ENCODE data around the gene EPS8L2.

The EPS8L2 gene

GRCh38 chr11:704781-705645, 1.0 kb upstream of the EPS8L2 start:
- no peak for DNase-seq

DNA sequence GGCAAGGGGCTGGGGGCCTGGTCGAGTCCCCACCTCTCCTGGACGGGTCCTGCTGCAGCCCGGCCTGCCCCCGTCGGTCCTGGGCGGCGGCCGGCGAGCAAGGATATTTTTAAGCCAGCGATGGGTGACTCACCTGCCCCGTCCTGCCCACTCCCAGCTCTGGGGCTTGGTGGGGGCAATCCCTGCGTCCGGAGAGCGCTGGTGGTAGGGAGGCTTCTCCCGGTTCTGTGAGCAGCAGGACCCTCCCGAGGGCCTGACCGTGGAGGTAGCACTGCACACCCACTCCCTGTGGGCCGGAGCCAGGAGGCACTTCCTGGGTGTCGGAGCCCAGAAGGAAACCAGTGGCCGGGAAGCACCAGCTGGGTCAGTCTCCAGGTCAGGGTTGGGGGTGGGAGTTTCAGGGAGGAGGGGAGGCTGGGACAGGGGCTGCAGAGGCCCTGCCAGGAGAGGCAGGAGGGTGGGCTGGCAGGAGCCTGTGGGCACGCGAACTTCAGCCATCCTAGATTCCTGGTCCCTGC, 467 bp downstream of the EPS8L2 start:
- no peak for DNase-seq

DNA sequence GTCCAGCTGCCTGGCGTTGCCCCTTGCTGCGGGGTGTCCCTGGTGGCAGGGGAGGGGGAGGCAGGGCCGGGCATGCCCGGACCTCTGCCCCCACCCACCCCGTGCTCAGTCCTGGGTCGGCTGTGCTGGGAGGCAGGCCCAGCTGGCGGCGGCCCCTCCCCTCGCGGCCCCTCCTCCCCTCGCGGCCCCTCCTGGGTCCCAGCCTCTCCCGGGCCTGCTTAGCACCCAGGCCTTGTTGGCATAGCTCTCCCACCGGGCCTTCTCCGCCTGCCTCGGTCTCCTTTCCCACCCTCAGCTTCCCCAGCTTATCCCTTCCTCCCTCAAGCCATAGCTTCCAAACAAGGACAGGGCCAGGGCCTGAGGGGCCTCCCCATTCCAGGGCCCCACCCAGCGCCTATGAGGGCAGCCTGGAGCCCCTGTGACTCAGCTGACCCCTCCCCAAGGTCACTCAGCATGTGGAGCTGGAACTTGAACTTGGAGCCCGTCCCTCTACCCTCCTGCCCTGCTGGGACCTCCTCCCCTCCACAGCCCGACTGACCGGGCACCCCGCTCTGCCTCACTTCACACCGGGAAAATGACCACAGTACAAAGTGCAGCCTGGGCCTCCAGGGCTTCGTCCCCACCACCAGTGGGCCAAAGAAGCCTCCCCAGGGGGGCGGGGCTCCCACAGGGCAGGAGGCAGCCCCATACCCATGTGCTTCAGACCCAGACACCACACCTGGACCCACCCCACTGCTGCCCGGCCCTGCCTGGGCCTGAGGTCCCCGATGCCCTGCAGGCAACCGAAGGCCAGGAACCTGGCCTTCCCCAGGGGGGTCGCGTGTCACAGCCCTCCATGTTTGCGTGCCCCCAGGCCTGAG, 1.2 kb downstream of the EPS8L2 start:
- DNase-seq: peak in 1 of 2 experiments; percentile 58

DNA sequence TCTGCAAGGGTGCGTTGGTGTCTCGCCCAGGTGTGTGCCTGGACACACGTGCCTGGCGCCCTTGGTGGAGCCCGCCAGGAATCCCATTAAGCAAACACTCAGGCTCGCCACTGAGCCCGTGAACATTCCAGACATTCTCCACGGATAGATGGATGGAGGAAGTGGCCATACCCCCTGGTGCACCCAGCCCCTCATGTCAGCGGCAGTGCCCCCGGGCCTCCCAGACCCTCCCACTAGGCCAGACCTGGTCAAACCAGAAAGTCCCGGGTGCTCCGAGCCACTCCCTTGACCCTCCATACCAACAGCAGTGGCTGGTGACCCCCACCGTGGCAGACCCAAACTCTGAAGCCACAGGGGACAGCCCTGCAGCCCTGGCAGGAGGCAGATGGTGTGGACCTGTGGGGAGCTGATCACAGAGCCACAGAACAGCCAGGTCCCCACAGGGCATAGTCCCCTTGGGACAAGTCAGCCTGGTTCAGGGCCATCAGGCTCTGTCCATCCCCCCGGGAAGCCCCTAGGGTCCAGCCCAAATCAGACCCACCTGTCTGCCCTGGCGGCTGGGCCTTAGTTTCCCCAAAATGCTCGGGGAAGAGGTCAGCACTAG, 1.9 kb downstream of the EPS8L2 start:
- DNase-seq: no peak

DNA sequence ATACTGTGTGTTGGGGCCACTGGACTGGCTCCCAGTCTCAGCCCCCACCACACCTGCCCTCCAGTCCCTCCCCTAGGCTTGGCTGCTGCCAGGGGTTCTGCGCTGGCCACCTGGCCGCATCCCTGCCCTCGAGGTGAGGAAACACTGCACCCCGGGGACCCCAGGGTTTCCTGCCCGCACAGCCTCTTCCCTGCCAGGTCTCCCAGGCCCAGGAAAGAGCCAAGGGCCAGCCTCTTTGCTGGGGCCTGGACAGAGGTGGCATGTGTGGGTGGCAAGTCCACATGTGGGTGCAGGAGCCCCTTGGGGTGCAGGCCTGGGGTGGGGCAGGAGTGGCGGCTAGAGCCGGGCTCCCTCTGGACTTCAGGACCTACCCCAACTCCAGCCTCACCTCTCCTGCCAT, 2.5 kb downstream of the EPS8L2 start:
- no peak for DNase-seq

GRCh38 chr11:709109-709997, 3.3 kb downstream of the EPS8L2 start:
- no peak for DNase-seq

DNA sequence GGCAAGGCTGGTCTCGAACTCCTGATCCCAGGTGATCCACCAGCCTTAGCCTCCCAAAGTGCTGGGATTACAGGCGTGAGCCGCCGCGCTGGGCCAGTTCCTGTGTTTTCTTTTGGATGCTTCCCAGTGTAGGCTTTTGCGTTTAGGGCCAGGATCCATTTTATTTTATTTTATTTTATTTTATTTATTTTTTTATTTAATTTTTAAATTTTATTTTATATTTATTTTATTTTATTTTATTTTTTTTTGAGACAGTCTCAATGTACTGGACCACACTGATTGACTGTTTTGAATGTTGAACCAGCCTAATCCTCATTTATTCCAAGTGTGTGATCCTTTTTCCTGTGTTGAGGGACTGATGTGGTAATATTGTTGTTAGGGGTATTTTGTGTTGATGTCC, 8.4 kb downstream of the EPS8L2 start:
- no peak for DNase-seq

DNA sequence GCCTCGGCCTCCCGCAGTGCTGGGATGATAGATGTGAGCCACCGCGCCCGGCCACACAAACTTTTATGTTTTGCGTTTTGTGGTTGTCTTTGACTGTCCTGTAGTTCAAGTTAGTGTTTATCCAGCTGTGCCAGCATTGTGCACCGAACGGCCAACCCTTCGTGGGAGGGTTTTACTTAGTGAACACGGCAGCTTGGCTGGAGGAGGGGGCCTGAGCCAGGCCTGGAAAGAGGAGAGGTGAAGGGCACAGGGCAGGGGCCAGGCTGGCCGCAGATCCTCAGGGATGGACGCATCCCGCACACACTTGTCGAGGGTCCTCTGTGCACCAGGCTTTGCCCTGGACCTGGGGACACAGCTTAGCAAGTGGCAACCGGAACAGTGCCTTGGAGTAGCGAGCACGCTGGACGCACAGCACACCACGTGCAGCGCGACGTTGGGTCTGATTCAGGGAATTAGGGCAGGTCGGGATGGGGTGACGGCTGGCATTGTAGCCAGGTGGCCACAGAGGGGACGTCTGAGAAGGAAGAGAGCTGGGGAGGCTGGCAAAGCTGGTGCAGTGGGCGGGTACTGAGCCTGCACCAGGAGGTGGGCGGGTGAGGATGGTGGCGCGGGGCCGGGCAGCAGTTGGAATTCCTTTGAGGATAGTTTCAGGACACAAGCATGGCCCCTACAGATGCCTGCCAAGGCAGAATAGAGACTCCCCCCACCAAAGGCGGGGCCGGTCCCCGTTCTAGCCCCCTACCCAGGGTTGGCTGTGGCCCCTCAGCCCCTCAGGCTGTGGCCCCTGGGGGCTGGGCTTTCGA, 13.4 kb downstream of the EPS8L2 start:
- DNase-seq: no peak

DNA sequence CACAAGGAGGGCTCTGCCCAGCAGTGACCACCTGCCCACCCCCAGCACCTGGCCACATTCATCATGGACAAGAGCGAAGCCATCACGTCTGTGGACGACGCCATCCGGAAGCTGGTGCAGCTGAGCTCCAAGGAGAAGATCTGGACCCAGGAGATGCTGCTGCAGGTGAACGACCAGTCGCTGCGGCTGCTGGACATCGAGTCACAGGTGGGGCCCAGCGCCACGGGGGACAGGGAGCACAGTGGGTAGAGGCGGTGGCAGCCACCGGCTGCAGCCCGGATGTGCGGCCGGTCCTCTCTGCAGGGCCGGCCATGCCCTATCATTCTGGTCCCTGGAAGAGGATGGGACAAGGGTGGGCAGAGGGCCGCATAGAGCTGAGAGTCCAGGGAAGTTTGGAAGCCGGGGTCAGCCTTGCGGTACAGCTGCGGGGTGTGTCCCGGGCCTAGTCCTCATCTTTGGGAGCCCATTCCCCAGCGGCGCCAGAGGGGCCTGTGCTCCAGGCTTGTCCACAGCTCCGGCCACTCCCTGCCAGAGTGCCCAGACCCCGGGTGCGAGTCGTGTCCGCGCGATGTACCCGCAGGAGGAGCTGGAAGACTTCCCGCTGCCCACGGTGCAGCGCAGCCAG, 14.1 kb downstream of the EPS8L2 start:
- DNase-seq: no peak

DNA sequence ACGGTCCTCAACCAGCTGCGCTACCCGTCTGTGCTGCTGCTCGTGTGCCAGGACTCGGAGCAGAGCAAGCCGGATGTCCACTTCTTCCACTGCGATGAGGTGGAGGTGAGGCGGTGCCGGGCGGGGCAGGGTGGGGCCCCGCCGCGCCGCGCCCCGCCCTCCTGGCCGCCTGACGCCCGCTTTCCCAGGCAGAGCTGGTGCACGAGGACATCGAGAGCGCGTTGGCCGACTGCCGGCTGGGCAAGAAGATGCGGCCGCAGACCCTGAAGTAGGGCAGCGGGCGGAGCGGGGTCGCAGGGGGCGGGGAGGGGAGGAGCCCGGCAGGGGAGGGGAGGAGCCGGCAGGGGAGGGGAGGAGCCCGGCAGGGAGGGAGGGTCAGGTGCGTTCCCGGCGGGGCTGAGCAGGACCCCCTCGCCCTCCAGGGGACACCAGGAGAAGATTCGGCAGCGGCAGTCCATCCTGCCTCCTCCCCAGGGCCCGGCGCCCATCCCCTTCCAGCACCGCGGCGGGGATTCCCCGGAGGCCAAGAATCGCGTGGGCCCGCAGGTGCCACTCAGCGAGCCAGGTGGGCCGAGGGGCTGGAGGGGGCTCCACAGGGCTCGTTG, 14.7 kb downstream of the EPS8L2 start:
- peak in 1 of 2 experiments; percentile 90 for DNase-seq

DNA sequence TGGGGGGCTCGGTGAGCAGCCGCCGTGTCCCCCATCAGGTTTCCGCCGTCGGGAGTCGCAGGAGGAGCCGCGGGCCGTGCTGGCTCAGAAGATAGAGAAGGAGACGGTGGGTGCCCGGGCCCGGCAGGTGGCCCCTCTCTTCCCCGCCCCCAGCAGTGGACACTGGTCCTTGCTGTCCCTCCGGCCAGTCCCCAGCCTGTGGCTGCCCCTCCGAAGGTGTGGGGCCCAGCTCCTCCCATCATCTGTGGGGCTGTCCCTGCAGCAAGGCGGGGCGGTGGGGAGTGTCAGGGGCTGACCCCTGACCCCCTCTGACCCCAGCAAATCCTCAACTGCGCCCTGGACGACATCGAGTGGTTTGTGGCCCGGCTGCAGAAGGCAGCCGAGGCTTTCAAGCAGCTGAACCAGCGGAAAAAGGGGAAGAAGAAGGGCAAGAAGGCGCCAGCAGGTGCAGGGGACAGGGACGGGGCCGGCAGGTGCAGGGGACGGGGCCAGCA, 15.3 kb downstream of the EPS8L2 start:
- DNase-seq: no peak

DNA sequence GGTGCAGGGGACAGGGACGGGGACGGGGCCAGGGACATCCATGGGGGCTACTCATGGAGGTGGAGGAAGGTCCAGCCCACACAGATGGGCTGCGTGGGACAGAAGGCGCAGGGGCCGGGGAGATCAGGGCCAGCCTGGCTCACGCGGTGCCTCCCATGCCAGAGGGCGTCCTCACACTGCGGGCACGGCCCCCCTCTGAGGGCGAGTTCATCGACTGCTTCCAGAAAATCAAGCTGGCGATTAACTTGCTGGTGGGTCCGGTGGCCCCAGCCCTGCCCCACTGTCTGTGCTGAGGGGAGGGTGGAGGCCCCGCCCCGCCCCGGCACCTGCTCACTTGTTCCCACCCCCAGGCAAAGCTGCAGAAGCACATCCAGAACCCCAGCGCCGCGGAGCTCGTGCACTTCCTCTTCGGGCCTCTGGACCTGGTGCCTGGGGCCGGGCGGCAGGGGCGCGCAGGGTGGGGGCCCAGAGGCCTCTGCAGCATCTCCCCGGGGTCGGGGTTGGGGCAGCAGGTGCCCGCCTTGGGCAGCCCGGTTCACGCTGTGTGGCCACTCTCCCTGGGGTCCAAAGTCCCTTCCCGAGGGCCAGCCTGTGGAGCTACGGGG, 15.8 kb downstream of the EPS8L2 start:
- peak; percentile 53 to 92 for DNase-seq

GRCh38 chr11:722346-722811, 16.3 kb downstream of the EPS8L2 start:
- DNase-seq: peak in 1 of 2 experiments; percentile 65

- DNase-seq: peak; percentile 55 to 73
Measured at GRCh38 chr11:723120-723883, 17.3 kb downstream of the EPS8L2 start.

GRCh38 chr11:724049-724777, 18.2 kb downstream of the EPS8L2 start:
- peak in 1 of 2 experiments; percentile 62 for DNase-seq

DNA sequence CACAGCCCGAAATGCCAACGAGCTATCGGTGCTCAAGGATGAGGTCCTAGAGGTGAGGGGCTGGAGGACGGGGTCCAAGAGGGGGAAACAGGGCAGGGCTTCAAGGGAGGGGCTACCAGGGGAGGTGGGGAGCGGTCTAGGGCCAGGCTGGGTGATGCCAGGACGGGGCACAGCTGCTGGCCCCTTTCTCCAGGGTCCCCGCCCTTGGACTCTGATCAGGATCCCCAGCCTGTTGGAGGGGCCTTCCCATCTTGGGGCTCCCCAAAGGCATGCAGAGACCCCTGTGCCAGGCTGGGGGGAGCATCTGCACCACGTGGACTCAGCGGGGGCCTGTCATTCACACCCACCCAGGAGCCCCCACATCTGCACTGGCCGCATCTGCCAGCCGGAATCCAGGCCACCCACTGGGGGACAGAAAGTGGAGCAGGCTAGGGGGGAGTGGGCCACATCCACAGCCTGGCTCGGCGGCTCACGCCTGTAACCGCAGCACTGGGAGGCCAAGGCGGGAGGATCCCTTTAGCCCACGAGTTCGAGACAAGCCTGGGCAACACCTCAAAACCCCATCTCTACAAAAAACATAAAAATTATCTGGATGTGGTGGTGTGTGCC, 18.9 kb downstream of the EPS8L2 start:
- no peak for DNase-seq

GRCh38 chr11:725624-726202, 19.7 kb downstream of the EPS8L2 start:
- peak in 1 of 2 experiments; percentile 91 for DNase-seq
